Measurements from ENCODE around the gene ACBD7.

- TF ChIP-seq POLR2AphosphoS5 (IDR thresholded peaks at IDR 0.05; ENCODE audit: low read depth, low read length) (no peak), POLR2A (IDR thresholded peaks at IDR 0.05; ENCODE audit: low read depth, low read length) (no peak)
Measured at GRCh38 chr10:15121707-15122106, 33.1 kb upstream of the ACBD7 start.
